Kidney tubule cell (primary cell): ENCODE measurements around the gene C13orf42.
"Not testable (repeated sequence)": the region's sequence is repeated elsewhere in the genome, so short reads cannot be mapped to it uniquely, and the experiment has no call there.

Source experiments
- DNase-seq: peaks from one replicate; pipeline ENCODE4 v3.0.0-alpha.2; 2018; ENCODE audit warnings: low spot score

Gene C13orf42

GRCh38 chr13:51120873-51121272 lies 9.8 kb upstream of the C13orf42 start:
- peak; percentile 44 for DNase-seq

GRCh38 chr13:51118809-51119431 lies 7.8 kb upstream of the C13orf42 start:
- no peak for DNase-seq

DNA sequence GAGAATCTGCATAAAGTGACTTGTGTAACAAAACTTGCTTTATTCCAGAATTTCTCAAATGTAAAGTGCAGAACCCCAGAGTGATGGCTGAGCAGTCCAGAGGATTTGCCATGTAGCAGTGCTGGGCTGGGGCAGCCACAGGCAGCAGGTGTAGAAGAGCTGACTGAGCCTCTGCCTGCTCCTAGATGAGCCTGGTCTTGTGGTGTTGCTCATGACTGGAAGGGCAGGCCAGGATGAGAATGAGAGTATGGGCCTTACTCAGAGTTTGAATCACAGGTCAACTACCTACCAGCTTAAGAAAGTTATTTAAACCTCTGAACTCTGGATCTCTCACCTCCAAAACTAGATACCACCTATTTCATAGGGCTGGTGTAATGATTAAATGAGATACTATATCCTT lies 2.9 kb upstream of the C13orf42 start:
- DNase-seq: no peak

- DNase-seq: no peak
Measured at GRCh38 chr13:51113186-51113881, 2.3 kb upstream of the C13orf42 start.

- peak; percentile 23 for DNase-seq
Measured at GRCh38 chr13:51112771-51113170, 1.7 kb upstream of the C13orf42 start.

- DNase-seq: no peak
Measured at GRCh38 chr13:51111997-51112396, 923 bp upstream of the C13orf42 start.

DNA sequence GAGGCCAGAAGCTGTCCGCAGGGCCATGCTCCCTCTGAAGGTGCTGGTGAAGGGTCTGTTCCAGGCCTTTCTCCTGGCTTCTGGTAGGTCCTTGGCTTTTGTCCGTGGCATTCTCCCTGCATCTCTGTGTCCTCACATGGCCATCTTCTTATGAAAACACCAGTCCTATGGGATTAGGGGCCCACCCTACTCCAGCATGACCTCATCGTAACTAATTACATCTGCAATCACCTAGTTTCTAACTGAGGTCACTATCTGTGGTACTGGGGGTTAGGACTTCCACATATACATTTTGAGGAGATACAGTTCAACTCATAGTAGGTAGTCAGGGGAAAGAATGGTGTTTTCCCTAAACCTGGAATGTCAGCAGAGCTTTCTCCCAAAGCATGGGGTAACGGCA lies 3.1 kb downstream of the C13orf42 start:
- DNase-seq: no peak

DNA sequence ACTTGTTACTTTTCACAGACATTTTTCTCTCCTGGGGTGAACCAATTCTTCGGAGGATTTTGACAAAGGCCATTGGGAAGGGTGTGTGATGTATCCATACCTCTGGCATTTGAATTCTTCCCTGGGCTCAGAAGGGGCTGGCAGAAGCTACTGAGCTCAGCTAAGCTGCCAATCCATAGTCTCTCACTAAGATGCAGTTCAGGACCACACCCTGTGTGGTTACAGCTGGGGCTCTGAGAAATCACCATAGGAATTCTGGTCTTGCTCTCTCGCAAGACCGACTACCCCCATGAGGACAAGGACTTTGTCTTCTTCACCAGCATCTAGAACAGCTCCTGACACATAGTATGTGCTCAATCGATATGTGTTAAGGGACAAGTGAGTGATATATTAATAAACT lies 6.0 kb downstream of the C13orf42 start:
- DNase-seq: no peak

DNA sequence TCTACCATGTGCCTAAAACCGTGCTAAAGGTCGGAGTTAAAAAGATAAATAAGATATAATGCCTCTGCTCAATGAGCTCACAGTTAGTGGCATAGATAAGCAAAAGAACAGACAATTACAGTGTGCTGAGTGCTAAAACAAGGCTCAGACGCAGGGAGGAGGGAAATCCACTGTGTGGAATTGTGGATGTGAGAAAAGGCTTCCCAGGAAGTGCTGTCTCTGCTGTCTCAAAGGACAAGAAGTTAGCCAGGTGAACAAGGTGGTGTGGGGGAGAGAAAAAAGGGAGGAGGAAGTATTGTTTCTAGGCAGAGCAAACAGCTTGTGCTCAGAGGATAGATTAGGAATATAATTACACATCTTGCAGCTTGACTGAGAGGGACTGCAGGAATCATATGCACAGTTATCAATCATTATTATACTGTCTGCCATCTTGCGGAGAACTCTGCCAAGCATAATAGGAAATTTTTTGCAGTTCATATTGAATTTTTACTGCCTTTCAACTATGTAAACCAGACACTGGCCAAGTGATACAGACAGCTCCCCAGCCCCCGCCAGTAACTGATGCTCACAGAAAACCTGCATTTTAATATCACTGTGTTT lies 9.3 kb downstream of the C13orf42 start:
- no peak for DNase-seq

GRCh38 chr13:51097353-51098043 lies 13.6 kb downstream of the C13orf42 start:
- DNase-seq: no peak

- no peak for DNase-seq
Measured at GRCh38 chr13:51096131-51096530, 14.9 kb downstream of the C13orf42 start.

DNA sequence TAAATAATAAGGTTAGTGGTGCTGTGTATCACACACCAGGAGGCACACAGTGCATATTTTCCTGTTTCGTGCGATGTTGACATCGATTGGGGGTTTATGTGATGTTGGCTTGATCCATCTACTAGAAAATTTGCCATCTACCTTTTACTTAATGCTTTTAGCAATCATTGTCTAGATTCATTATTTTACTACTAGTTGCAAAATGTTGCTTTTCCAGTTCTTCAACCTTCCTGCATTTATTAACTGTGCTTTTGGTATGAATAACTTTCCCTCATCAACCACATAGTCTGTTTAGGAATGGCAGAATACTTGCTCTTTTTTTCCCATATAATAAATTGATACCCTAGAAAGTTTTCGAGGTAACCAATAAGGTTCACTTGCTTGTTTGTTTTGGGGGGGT lies 17.5 kb downstream of the C13orf42 start:
- DNase-seq: peak; percentile 21

GRCh38 chr13:51091839-51092238 lies 19.2 kb downstream of the C13orf42 start:
- no peak for DNase-seq

DNA sequence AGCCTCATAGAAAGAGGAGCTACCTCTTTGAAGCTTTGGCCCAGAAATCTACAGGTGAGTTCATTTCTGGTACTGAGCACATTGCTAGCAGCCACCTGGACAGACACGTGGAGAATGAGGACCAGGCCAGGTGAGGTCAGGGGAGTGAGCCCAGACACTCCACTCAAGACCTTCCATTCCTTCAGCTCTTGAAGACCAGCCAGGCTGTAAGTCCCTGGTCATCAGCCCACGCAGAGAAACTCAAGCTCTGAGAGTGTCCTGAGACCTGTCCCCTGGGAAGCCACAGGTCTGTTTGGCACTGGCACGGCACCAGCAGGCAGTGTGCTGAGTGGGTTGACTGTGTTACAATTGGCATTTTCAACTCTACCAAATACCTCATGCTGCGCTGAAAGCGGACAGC lies 27.4 kb downstream of the C13orf42 start:
- DNase-seq: no peak

DNA sequence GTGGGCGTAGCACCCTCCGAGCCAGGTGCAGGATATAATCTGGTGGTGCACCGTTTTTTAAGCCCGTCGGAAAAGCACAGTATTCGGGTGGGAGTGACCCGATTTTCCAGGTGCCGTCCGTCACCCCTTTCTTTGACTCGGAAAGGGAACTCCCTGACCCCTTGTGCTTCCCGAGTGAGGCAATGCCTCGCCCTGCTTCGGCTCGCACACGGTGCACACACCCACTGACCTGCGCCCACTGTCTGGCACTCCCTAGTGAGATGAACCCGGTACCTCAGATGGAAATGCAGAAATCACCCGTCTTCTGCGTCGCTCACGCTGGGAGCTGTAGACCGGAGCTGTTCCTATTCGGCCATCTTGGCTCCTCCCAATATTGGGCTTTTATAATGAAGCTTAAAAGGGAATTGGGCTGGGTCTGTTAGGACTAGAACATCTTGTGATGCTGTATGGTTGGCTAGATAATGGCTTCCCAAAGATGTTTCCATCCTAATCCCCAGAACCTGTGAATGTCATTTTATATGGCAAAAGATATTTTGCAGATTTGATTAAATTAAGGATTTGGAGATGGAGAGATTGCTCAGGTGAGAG lies 30.5 kb downstream of the C13orf42 start:
- not testable (repeated sequence) for DNase-seq

DNA sequence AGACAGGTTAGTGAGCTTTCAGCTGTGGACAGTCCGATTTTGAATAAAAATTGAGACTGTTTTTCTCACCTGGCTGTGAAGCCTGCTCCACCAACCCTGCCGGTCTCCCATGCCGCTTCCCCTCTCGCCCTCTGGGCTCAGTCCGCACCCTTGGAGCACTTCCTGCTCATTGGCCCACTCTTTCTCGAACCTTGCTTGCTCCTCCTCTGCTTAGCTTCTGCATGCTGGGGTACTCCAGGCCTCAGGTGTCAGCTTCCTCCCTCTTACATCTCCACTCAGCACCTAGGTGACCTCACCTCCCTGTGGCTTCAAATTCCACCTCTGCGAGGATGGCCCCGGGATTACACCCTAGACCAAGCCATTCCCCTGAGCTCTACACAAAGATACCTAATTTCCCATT lies 39.6 kb downstream of the C13orf42 start:
- DNase-seq: no peak

DNA sequence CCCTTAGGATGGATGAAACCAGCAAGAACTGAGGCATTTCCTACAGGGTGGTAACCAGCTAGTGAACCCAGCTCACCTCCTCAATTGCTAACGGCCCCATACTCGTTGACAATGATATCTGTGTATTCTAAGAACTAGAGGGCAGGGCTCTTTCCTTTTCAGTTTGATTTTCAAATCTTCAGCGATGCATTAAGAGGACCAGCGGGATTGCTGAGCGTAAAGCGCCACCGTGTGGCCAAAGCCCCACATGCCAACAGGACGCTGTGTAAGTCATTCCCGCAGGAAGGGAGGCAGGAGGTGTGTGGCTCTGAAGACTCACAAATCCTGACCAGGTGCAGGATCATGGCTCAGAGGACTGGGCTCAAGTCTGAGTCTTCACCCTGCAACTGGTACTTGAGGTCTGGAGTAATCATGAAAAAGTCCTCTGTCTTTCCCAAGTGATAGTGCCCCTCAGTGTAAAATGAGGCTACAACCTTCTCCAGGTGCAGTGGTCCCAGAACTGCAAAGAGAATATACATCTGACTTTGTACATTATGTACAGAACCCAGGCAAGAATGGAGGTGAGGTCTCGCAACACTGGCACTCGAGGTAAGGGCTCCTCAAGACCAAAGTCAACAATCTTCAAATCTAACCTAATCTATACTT lies 40.9 kb downstream of the C13orf42 start:
- DNase-seq: peak; percentile 78

DNA sequence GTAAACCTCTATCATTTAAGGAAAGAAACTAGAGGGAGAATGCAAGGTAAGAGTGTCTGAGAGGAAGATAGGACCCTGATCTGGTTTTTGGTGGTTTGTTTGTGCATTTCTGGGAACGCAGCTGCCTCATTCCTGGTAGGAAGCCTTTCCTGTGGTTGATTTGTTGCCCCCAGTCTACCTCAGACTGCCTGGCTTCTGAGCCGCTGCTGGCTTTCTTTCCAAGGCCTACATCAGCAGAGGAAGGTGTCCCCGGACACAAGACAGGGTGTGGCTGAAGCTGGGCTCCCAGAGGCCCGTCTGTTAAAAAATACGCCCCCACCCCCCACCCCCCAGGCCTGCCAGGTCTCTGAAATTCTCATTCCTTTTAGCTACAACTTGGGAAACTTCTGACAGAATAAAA lies 42.6 kb downstream of the C13orf42 start:
- no peak for DNase-seq

DNA sequence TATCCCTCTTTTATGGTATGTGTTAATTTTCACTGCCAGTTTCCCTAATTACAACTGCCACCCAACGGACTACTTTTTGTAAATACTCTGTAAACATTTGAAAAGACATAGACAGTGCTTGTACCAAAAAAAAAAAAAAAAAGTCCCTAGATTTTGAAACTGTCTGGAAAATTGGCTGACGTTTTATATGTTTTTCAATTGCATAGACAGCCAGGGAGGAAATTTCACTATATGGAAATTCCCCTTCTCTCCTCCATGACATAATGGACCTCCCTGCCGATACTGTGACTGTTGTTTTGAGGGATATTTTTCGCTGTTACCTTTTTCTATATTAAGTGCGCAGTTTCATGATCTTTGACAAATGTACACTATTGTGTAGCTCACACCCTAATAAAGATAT lies 43.4 kb downstream of the C13orf42 start:
- no peak for DNase-seq

- no peak for DNase-seq
Measured at GRCh38 chr13:51067210-51067701, 43.8 kb downstream of the C13orf42 start.

DNA sequence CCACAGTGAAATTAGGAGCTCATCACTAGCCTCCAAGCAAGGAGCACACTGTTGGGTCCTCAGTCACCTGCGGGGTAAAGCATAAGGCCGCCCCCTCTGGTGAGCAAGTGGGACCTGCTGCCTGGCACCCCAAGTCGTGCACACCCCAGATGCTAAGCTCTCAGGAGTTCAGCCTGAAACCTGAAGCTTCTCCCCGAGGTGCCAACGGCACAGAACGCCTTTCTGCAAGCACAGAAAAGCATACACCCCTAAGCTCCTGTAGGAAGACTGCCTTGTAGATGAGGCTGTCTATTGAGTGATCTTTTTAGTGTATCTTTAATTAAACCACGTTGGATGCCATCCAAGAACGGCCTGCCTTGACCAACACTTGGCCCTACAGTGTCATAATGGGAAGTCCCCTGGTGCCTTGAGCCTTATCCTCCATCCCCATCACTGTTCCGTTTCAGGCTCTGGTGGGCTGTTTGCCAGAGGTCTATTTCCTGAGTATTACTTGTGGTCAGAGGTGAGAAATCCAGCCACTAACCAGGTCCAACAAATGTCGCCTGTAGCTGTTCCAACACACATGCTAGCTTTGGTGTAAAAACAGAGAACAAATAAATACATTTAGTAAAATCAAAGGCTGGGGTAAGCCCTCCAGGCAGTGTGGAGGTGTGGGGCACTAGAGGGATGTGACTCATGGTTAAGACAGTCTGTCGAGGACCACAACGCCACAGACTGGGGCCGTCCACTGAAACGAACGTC lies 44.8 kb downstream of the C13orf42 start:
- DNase-seq: peak; percentile 54
